Neural cell (in vitro differentiated cells): Measurements from ENCODE around the gene WDR59. TPM values are rescaled to one million over a fixed set of nuclear protein-coding genes. Genes with fewer than 3 reads are reported as not detected.

Experiments used
- H2AFZ ChIP-seq: fragments of 200-600, 300-800 bp; sonication (generic), shearing (Covaris generic); 2 replicates; pipeline ENCODE4 v1.6.0; 2014; ENCODE audit warnings: low read depth, mild to moderate bottlenecking, antibody characterized with exemption, low read length, moderate library complexity
- H3F3A ChIP-seq: fragments of 200-600 bp; shearing (Covaris generic); 2 replicates; pipeline ENCODE4 v1.6.1; 2016; ENCODE audit warnings: mild to moderate bottlenecking, moderate library complexity, mixed read lengths, antibody characterized with exemption, low read length; ENCODE audit not compliant: insufficient read depth, poor library complexity, severe bottlenecking
- H3K27ac ChIP-seq: fragments of 200-600, 300-800 bp; sonication (generic), shearing (Covaris generic); 2 replicates; pipeline ENCODE4 v1.5.1; 2014; ENCODE audit warnings: mild to moderate bottlenecking, low read length, moderate library complexity
- H3K27me3 ChIP-seq: fragments of 300-800, 200-600 bp; sonication (generic), shearing (Covaris generic); 2 replicates; pipeline ENCODE4 v1.6.0; 2014; ENCODE audit warnings: mild to moderate bottlenecking, low read depth, low read length, moderate library complexity; ENCODE audit not compliant: insufficient read depth
- H3K36me3 ChIP-seq: fragments of 300-800, 200-600 bp; sonication (generic), shearing (Covaris generic); 2 replicates; pipeline ENCODE4 v1.5.1; 2014; ENCODE audit warnings: mild to moderate bottlenecking, antibody characterized with exemption, low read length, moderate library complexity; ENCODE audit not compliant: insufficient read depth
- H3K4me2 ChIP-seq: fragments of 300-800, 200-600 bp; sonication (generic), shearing (Covaris generic); 2 replicates; pipeline ENCODE4 v1.6.0; 2014; ENCODE audit warnings: mild to moderate bottlenecking, low read length
- H3K4me3 ChIP-seq: fragments of 300-800, 200-600 bp; sonication (generic), shearing (Covaris generic); 2 replicates; pipeline ENCODE4 v1.5.1; 2014; ENCODE audit warnings: mild to moderate bottlenecking, low read length, moderate library complexity
- H3K79me2 ChIP-seq: fragments of 200-600 bp; shearing (Covaris generic); replicated peaks from 2 replicates; pipeline ENCODE4 v1.6.0; 2014; ENCODE audit warnings: mild to moderate bottlenecking, low read length, moderate library complexity; ENCODE audit not compliant: insufficient read depth
- H3K9ac ChIP-seq: fragments of 300-800, 200-600 bp; sonication (generic), shearing (Covaris generic); 2 replicates; pipeline ENCODE4 v1.6.1; 2016; ENCODE audit warnings: mild to moderate bottlenecking, low read length, mixed read lengths
- H3K9me2 ChIP-seq: fragments of 200-600 bp; shearing (Covaris generic); 2 replicates; pipeline ENCODE4 v1.6.1; 2016; ENCODE audit warnings: mild to moderate bottlenecking, low read length, mixed read lengths; ENCODE audit not compliant: insufficient read depth
- H3K9me3 ChIP-seq: fragments of 200-600, 300-800 bp; sonication (generic), shearing (Covaris generic); 2 replicates; pipeline ENCODE4 v1.6.1; 2016; ENCODE audit warnings: mild to moderate bottlenecking, mixed run types, low read length, moderate library complexity, mixed read lengths
- H4K20me1 ChIP-seq: fragments of 200-600 bp; shearing (Covaris generic); 2 replicates; pipeline ENCODE4 v1.6.1; 2016; ENCODE audit warnings: mild to moderate bottlenecking, mixed run types; ENCODE audit not compliant: insufficient read depth
- EP300 ChIP-seq: fragments of 450-650 bp; conservative IDR thresholded peaks from 2 replicates; pipeline ENCODE4 v1.6.1; 2014; ENCODE audit warnings: antibody characterized with exemption, mild to moderate bottlenecking, moderate library complexity; ENCODE audit not compliant: poor library complexity, severe bottlenecking
- EZH2 ChIP-seq: fragments of 200-600, 300-800 bp; shearing (Covaris generic), sonication (generic); IDR thresholded peaks from 2 replicates; pipeline ENCODE4 v1.6.1; 2014; ENCODE audit warnings: antibody characterized with exemption, low read length, borderline replicate concordance, mild to moderate bottlenecking; ENCODE audit not compliant: insufficient read depth, poor library complexity, severe bottlenecking
- MXI1 ChIP-seq: fragments of 450-650 bp; conservative IDR thresholded peaks from 2 replicates; pipeline ENCODE4 v1.6.1; 2014; ENCODE audit warnings: antibody characterized with exemption, mild to moderate bottlenecking; ENCODE audit not compliant: poor library complexity, severe bottlenecking
- POLR2AphosphoS5 ChIP-seq: IDR thresholded peaks from 2 replicates; pipeline ENCODE4 v1.6.1; 2012
- RAD21 ChIP-seq: fragments of 450-650 bp; conservative IDR thresholded peaks from 2 replicates; pipeline ENCODE4 v1.6.1; 2014; ENCODE audit warnings: antibody characterized with exemption, mild to moderate bottlenecking, moderate library complexity
- SMC3 ChIP-seq: fragments of 450-650 bp; conservative IDR thresholded peaks from 2 replicates; pipeline ENCODE4 v1.6.1; 2014; ENCODE audit warnings: antibody characterized with exemption, mild to moderate bottlenecking, moderate library complexity; ENCODE audit not compliant: poor library complexity
- TAF1 ChIP-seq: IDR thresholded peaks from 2 replicates; pipeline ENCODE4 v1.6.1; 2012; ENCODE audit warnings: low read depth
- polyA plus RNA-seq: library from polyadenylated mRNA; depleted of rRNA; stranded (reverse); fragments of >200 nt; gene quantifications from 2 replicates; pipeline ENCODE4 v1.2.3, GENCODE V29; 2014
- TF ChIP-seq, protein P1 (sequence below): fragments of 450-650 bp; IDR thresholded peaks from 2 replicates; pipeline ENCODE4 v1.5.1; 2014; ENCODE audit warnings: antibody characterized with exemption, mild to moderate bottlenecking, moderate library complexity; ENCODE audit not compliant: poor library complexity, severe bottlenecking
- TF ChIP-seq, protein P2 (sequence below): IDR thresholded peaks from 2 replicates; pipeline ENCODE4 v1.6.1; 2012; ENCODE audit warnings: borderline replicate concordance

The WDR59 gene
- polyA plus RNA-seq, 1 donor from 2014 or later: 20.3 TPM

DNA sequence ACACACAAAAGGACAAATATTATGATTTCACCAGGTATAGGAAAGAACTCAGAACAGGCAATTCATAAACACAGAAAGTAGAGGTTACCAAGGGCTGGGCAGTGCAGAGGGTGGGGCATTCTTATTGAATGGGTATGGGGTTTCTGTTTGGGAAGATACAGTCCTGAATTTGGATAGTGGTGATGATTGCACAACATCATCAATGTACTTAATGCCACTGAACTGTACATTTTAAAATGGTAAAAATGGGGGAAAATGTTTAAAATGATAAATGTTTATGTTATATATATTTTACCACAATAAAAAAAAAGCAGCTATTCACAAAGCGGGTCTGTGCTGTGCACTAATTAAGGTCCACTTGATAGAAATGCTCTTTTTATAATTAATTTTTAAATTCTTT is 137.7 kb downstream of the WDR59 start:
- TF ChIP-seq, protein P1, sequence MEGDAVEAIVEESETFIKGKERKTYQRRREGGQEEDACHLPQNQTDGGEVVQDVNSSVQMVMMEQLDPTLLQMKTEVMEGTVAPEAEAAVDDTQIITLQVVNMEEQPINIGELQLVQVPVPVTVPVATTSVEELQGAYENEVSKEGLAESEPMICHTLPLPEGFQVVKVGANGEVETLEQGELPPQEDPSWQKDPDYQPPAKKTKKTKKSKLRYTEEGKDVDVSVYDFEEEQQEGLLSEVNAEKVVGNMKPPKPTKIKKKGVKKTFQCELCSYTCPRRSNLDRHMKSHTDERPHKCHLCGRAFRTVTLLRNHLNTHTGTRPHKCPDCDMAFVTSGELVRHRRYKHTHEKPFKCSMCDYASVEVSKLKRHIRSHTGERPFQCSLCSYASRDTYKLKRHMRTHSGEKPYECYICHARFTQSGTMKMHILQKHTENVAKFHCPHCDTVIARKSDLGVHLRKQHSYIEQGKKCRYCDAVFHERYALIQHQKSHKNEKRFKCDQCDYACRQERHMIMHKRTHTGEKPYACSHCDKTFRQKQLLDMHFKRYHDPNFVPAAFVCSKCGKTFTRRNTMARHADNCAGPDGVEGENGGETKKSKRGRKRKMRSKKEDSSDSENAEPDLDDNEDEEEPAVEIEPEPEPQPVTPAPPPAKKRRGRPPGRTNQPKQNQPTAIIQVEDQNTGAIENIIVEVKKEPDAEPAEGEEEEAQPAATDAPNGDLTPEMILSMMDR: no peak
- TF ChIP-seq RAD21 (no peak), POLR2AphosphoS5 (no peak), EZH2 (no peak), MXI1 (no peak), SMC3 (no peak)
- TF ChIP-seq, protein P2, sequence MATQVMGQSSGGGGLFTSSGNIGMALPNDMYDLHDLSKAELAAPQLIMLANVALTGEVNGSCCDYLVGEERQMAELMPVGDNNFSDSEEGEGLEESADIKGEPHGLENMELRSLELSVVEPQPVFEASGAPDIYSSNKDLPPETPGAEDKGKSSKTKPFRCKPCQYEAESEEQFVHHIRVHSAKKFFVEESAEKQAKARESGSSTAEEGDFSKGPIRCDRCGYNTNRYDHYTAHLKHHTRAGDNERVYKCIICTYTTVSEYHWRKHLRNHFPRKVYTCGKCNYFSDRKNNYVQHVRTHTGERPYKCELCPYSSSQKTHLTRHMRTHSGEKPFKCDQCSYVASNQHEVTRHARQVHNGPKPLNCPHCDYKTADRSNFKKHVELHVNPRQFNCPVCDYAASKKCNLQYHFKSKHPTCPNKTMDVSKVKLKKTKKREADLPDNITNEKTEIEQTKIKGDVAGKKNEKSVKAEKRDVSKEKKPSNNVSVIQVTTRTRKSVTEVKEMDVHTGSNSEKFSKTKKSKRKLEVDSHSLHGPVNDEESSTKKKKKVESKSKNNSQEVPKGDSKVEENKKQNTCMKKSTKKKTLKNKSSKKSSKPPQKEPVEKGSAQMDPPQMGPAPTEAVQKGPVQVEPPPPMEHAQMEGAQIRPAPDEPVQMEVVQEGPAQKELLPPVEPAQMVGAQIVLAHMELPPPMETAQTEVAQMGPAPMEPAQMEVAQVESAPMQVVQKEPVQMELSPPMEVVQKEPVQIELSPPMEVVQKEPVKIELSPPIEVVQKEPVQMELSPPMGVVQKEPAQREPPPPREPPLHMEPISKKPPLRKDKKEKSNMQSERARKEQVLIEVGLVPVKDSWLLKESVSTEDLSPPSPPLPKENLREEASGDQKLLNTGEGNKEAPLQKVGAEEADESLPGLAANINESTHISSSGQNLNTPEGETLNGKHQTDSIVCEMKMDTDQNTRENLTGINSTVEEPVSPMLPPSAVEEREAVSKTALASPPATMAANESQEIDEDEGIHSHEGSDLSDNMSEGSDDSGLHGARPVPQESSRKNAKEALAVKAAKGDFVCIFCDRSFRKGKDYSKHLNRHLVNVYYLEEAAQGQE: no peak
- no peak overlapping the region for H3K9ac ChIP-seq
- H3K9me2 ChIP-seq: no peaks in the 10 kb centered on the region

DNA sequence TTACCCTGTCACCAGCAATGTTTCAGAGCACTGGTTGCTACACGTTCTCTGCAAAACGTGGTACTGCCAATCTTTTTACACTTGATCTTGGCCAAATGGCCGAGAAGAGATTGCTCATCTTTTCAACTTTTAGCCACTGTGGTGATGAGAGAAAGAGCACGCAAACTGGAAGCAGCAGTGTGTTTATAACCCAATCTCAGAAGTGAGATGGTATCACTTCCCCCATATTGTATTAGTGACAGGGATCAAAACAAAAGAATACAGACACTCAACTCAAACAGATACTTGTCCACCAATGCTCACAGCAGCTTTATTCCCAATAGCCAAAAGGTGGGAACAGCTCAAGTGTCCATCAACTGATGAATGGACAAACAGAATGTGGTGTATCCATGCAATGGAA is 138.2 kb downstream of the WDR59 start:
- Histone ChIP-seq H3F3A (no peaks in the 10 kb centered on the region), H3K4me2 (no peak overlapping the region), H3K4me3 (no peak overlapping the region), H3K36me3 (no peaks in the 10 kb centered on the region), H3K79me2 (no peaks in the 10 kb centered on the region), H4K20me1 (no peaks in the 10 kb centered on the region), H3K9ac (no peak overlapping the region), H3K27me3 (no peaks in the 10 kb centered on the region), H3K9me3 (no peaks in the 10 kb centered on the region), H2AFZ (no peak overlapping the region), H3K9me2 (no peaks in the 10 kb centered on the region), H3K27ac (no peak overlapping the region)
- TF ChIP-seq, protein P1: no peak
- TF ChIP-seq POLR2AphosphoS5 (no peak), TAF1 (no peak), EZH2 (no peak), SMC3 (no peak), EP300 (no peak), MXI1 (no peak), RAD21 (no peak)
- TF ChIP-seq, protein P2: no peak

More for the DNA sequence above, 137.7 kb downstream of the WDR59 start:
- no peaks in the 10 kb centered on the region for H3K9me3 ChIP-seq
- no peaks in the 10 kb centered on the region for H3K36me3 ChIP-seq
- H3K27me3 ChIP-seq: no peaks in the 10 kb centered on the region
- H4K20me1 ChIP-seq: no peaks in the 10 kb centered on the region
- no peak overlapping the region for H3K4me2 ChIP-seq
- H3F3A ChIP-seq: no peaks in the 10 kb centered on the region
- no peaks in the 10 kb centered on the region for H3K79me2 ChIP-seq
- H2AFZ ChIP-seq: no peak overlapping the region
- no peak overlapping the region for H3K4me3 ChIP-seq
- no peak overlapping the region for H3K27ac ChIP-seq
